Activated T-helper 1 cell treated with anti-CD3 and anti-CD28 coated beads, Interleukin-2, amount 50 U/mL, for 16 hours (primary cell): ENCODE data around the gene AKAP17A.
"Not testable (repeated sequence)": the region's sequence is repeated elsewhere in the genome, so short reads cannot be mapped to it uniquely, and the experiment has no call there.

Experiments
- DNase-seq, 2 donors: peaks; one replicate each; pipeline ENCODE4 v3.0.0-alpha.2; 2020; ENCODE audit warnings: low read depth in 1 of 2, low spot score in 1 of 2

Gene AKAP17A

GRCh38 chrX:1591102-1591862 is at the start of gene AKAP17A:
Gene AKAP17A (plus strand): TSS chrX:1591604. CDS start chrX:1593463, 1,859 bp downstream.
- peak; percentile 96 to 98 for DNase-seq

- DNase-seq, result no peak
These were observed 48.2 kb upstream of the AKAP17A start for GRCh38 chrX:1542994-1543725.

- DNase-seq, result no peak
These were observed 45.5 kb upstream of the AKAP17A start for GRCh38 chrX:1545776-1546408.

- no peak for DNase-seq
These were observed 44.6 kb upstream of the AKAP17A start for GRCh38 chrX:1546691-1547251.

GRCh38 chrX:1551959-1552546 is 39.4 kb upstream of the AKAP17A start:
- DNase-seq, result no peak

- DNase-seq, result peak; percentile 8 to 47
These were observed 36.8 kb upstream of the AKAP17A start for GRCh38 chrX:1554469-1555210.

- no peak for DNase-seq
These were observed 36.0 kb upstream of the AKAP17A start for GRCh38 chrX:1555370-1555769.

GRCh38 chrX:1557442-1557841 is 34.0 kb upstream of the AKAP17A start:
- DNase-seq, result not testable (repeated sequence)

- no peak for DNase-seq
These were observed 32.5 kb upstream of the AKAP17A start for GRCh38 chrX:1558761-1559468.

- no peak for DNase-seq
These were observed 30.2 kb upstream of the AKAP17A start for GRCh38 chrX:1561164-1561563.

- DNase-seq, result not testable (repeated sequence)
These were observed 27.3 kb upstream of the AKAP17A start for GRCh38 chrX:1564077-1564476.

GRCh38 chrX:1564750-1565683 is 26.4 kb upstream of the AKAP17A start:
- no peak for DNase-seq

- DNase-seq, result not testable (repeated sequence)
These were observed 17.2 kb upstream of the AKAP17A start for GRCh38 chrX:1574181-1574580.

GRCh38 chrX:1576201-1576992 is 15.0 kb upstream of the AKAP17A start:
- no peak for DNase-seq

- DNase-seq, result no peak
These were observed 13.6 kb upstream of the AKAP17A start for GRCh38 chrX:1577845-1578244.

- DNase-seq, result no peak
These were observed 12.8 kb upstream of the AKAP17A start for GRCh38 chrX:1578511-1579173.

GRCh38 chrX:1581132-1581531 is 10.3 kb upstream of the AKAP17A start:
- DNase-seq, result peak; percentile 37 to 38
